Measurements from ENCODE around the gene CPT1A. TPM values are rescaled to one million over a fixed set of nuclear protein-coding genes. Genes with fewer than 3 reads are reported as not detected.

CPT1A gene
- total RNA-seq, 1 donor from 2014 or later: 29.2 TPM

DNA sequence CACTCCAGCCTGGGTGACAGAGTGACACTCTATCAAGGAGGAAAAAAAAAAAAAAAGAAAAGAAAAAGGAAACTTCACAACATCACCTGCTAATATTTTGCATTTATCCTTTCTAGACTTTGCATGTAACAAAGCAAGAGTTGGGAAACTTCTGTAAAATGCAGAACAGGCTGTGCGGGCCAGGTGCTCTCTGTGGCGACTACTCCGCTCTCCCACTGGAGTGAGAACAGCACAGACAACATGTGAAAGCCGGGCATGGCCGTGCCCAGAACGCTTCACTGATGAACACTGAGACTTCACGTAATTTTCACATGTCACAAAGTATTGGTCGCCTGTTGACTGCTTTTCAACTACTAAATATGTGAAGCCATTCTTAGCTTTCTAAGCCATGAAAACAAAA is 74.9 kb downstream of the CPT1A start:
- TF ChIP-seq, protein P1, sequence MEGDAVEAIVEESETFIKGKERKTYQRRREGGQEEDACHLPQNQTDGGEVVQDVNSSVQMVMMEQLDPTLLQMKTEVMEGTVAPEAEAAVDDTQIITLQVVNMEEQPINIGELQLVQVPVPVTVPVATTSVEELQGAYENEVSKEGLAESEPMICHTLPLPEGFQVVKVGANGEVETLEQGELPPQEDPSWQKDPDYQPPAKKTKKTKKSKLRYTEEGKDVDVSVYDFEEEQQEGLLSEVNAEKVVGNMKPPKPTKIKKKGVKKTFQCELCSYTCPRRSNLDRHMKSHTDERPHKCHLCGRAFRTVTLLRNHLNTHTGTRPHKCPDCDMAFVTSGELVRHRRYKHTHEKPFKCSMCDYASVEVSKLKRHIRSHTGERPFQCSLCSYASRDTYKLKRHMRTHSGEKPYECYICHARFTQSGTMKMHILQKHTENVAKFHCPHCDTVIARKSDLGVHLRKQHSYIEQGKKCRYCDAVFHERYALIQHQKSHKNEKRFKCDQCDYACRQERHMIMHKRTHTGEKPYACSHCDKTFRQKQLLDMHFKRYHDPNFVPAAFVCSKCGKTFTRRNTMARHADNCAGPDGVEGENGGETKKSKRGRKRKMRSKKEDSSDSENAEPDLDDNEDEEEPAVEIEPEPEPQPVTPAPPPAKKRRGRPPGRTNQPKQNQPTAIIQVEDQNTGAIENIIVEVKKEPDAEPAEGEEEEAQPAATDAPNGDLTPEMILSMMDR (IDR thresholded peaks at IDR 0.05; ENCODE audit: insufficient read depth, low read length, severe bottlenecking): no peak
- Histone ChIP-seq H3K36me3 (ENCODE audit: control insufficient read depth, insufficient read depth, low read length) (no peaks in the 10 kb centered on the region), H3K4me3 (ENCODE audit: low read depth, low read length) (no peak overlapping the region), H3K27me3 (ENCODE audit: control insufficient read depth, insufficient read depth, low read length) (no peaks in the 10 kb centered on the region)
- FAIRE-seq (peak; percentile 79), DNase-seq (ENCODE audit: low read depth) (no peak)

DNA sequence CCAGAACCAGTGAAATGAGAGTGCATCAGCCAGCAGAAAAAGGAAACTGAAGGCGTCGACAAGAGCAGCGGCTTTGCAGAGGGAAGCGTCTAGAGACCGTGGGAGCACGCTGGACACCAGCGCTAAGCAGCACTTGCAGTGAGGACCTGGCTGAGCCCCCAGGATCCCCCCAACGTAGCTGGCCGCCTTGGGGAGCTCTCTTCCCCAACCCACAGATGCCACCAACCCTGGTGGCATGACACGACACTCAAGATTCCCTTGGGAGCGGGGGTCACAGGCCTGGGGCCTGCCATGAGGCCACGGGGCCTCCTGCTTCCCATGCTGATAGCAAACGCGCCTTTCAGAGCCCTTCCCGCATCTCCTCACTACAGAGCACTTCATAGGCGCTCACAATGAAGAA is 77.0 kb downstream of the CPT1A start:
- FAIRE-seq (no peak), DNase-seq (ENCODE audit: low read depth) (no peak)
- H3K36me3 ChIP-seq (ENCODE audit: control insufficient read depth, insufficient read depth, low read length): peaks cover 1% of the 10 kb centered on the region
- no peaks in the 10 kb centered on the region for H3K27me3 ChIP-seq (ENCODE audit: control insufficient read depth, insufficient read depth, low read length)
- no peak overlapping the region for H3K4me3 ChIP-seq (ENCODE audit: low read depth, low read length)
- TF ChIP-seq, protein P1 (IDR thresholded peaks at IDR 0.05; ENCODE audit: insufficient read depth, low read length, severe bottlenecking): no peak

DNA sequence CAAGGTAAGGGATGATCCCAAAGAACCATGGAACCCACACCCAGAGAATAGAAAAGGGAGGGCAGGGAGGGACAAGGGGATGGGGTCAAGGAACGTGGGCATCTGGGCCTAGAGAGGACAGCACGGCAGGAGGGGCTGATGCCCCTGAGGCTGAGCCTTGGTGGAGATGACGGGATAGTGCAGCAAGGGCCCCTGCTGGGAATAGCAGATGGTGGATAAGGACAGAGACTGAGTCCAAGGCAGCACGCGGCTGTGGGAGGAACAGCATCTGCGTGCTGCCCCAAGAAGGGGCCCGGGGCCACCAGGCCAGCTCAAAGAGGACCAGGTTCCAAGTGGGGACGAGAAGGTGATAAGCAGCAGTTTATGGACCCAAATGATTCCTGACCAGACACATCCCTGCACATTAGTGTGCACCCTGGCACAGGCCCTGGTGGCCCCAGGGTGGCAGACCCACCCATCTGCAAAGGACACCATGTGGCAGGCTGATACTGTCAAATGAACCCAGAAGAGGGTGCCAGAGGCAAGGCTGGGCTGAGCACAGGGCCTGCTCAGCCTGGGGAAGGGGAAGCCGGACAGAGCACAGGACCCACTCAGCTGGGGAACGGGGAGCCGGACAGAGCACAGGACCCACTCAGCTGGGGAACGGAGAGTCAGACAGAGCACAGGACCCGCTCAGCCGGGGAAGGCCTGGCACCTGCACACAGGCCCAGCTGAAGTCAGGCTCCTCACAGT is 77.6 kb downstream of the CPT1A start:
- TF ChIP-seq, protein P1 (IDR thresholded peaks at IDR 0.05; ENCODE audit: insufficient read depth, low read length, severe bottlenecking): peak; percentile 8
- H3K27me3 ChIP-seq (ENCODE audit: control insufficient read depth, insufficient read depth, low read length): no peaks in the 10 kb centered on the region
- FAIRE-seq (no peak), DNase-seq (ENCODE audit: low read depth) (no peak)
- H3K36me3 ChIP-seq (ENCODE audit: control insufficient read depth, insufficient read depth, low read length): peaks cover 1% of the 10 kb centered on the region
- H3K4me3 ChIP-seq (ENCODE audit: low read depth, low read length): no peak overlapping the region

DNA sequence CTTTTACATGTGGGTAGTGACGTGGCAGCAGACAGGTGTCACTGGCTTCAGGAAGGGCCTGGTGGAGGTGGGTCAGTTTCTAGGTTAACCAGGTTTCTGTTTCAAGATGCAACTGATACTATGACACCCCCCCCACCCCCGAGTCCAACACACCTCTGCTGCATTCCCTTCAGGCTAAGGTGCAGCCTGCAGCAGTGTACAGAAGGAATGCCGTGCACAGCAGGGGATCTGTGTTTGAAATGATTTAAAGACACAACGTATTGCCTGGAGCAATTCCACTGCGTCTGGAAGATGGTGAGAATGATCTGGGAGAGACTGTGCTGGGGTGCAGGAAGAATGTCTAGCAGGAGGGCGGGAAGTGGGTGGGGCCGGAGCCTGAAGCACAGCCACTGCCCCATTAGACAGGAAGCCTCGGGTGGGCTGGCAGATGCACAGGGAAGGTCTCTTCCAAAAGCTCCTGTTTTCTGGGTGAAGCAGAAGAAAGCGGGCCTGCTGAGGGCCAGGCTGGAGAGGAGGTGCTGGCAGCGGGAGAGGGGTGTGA is 78.5 kb downstream of the CPT1A start:
- Histone ChIP-seq H3K36me3 (ENCODE audit: control insufficient read depth, insufficient read depth, low read length) (peaks cover 1% of the 10 kb centered on the region), H3K4me3 (ENCODE audit: low read depth, low read length) (no peak overlapping the region), H3K27me3 (ENCODE audit: control insufficient read depth, insufficient read depth, low read length) (no peaks in the 10 kb centered on the region)
- TF ChIP-seq, protein P1 (IDR thresholded peaks at IDR 0.05; ENCODE audit: insufficient read depth, low read length, severe bottlenecking): no peak
- DNase-seq (ENCODE audit: low read depth) (no peak), FAIRE-seq (no peak)

DNA sequence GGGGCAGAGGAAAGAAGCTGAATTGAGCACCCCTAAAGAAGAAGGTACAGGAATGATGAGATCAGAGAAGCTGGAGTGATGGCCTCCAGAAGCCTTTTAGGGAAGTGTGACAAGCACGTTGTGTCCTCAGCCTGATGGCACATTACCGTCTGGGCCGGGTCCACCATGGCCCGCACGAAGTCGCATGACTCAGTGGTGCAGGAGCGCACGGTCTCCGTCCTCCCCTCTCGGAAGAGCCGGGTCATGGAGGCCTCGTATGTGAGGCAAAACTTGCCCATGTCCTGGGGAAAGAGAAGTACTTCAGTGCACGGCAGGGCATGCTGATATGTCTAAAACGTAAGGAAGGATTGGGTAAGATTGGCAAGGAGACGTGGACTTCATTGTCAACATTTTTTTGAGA is 79.2 kb downstream of the CPT1A start:
- DNase-seq (ENCODE audit: low read depth): no peak
- no peak for FAIRE-seq
- peaks cover 1% of the 10 kb centered on the region for H3K36me3 ChIP-seq (ENCODE audit: control insufficient read depth, insufficient read depth, low read length)
- H3K27me3 ChIP-seq (ENCODE audit: control insufficient read depth, insufficient read depth, low read length): no peaks in the 10 kb centered on the region
- TF ChIP-seq, protein P1 (IDR thresholded peaks at IDR 0.05; ENCODE audit: insufficient read depth, low read length, severe bottlenecking): no peak
- H3K4me3 ChIP-seq (ENCODE audit: low read depth, low read length): no peak overlapping the region

Data from bronchial epithelial cell (primary cell).